Measurements from ENCODE around the gene GPR132.
"Not testable (repeated sequence)": the region's sequence is repeated elsewhere in the genome, so short reads cannot be mapped to it uniquely, and the experiment has no call there.

The GPR132 gene, protein sequence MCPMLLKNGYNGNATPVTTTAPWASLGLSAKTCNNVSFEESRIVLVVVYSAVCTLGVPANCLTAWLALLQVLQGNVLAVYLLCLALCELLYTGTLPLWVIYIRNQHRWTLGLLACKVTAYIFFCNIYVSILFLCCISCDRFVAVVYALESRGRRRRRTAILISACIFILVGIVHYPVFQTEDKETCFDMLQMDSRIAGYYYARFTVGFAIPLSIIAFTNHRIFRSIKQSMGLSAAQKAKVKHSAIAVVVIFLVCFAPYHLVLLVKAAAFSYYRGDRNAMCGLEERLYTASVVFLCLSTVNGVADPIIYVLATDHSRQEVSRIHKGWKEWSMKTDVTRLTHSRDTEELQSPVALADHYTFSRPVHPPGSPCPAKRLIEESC

DNA sequence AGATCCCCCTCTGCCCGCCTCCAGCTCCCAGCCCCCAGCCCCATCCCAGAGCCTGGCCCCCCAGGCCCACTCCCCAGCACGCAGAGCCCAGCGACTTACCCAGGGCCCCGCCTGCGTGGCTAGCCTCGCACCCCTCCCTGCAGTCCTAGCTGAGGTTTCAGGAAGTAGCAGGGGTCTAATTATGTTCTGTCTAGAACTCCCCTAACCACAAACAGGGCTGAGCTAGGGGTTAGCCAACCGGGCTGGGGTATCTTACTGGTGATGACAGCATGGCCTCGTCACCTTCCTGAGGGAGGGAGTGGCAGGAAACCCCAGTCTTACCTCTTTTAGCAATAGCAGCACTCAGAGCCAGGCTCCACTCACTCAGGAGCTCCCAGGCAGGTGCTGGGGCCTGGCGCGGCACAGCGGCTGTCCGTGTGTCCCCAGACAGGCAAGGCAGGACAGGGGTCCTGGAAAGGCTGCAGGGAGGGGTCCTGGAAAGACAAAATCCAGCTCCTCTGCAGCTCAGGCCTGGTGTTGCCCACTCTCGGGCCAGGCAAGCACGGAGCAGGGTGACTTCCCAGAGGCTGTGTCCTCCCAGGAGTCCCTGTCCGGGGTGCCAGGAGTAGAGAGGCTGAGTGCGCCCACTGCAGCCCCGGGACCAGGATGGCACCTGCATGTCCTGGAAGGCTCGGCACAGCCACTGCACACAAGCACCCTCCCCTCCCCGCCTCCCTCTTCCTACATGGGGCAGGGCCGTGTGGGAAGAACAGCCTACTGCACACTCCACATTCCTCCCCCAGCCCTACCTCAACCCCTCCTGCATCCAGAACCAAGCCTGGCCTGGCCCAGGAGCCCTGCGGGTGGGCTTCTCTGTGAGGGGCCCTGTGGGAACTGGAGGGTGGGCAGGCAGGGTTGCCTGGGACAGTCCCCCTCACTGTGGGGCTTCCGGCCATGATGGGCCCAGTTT is at the start of gene GPR132:
Gene GPR132 (minus strand): TSS at position 151 of the 949 bp plus-strand sequence. CDS start 10,010 bp downstream, outside the sequence.
- peak in 14 of 42 donors; percentile 17 to 74 (median 35) for DNase-seq
- intact Hi-C loops (cut with DNase I): no loop called here

DNA sequence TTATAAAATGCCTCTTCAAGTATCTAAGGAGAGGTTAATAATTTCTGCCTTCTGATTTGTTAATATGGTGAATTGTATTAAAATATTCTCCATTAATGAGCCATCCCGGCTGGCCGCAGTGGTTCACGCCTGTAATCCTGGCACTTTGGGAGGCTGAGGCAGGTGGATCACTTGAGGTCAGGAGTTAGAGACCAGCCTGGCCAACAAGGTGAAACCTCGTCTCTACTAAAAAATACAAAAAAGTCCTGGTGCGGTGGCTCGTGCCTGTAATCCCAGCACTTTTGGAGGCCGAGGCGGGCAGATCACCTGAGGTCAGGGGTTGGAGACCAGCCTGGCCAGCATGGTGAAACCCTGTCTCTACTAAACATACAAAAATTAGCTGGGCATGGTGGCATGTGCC is 44.0 kb upstream of the GPR132 start:
- DNase-seq: peak in 1 of 42 donors; percentile 24
- intact Hi-C loops (cut with DNase I): not testable (repeated sequence)

DNA sequence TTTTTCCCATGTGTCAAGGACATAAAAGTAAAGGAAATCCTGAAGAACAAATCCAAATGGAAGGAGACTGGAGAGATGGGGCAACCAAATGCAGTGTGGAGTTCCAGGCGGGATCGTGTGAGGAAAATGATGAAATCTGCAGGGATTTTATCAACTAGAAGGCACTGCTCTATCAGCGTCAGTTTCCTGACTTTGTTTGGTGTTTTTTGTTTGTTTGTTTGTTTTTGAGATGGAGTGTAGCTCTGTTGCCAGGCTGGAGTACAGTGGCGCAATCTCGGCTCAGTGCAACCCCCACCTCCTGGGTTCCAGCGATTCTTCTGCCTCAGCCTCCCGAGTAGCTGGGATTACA is 43.3 kb upstream of the GPR132 start:
- intact Hi-C loops (cut with DNase I): no loop called here
- DNase-seq: peak in 1 of 42 donors; percentile 24

DNA sequence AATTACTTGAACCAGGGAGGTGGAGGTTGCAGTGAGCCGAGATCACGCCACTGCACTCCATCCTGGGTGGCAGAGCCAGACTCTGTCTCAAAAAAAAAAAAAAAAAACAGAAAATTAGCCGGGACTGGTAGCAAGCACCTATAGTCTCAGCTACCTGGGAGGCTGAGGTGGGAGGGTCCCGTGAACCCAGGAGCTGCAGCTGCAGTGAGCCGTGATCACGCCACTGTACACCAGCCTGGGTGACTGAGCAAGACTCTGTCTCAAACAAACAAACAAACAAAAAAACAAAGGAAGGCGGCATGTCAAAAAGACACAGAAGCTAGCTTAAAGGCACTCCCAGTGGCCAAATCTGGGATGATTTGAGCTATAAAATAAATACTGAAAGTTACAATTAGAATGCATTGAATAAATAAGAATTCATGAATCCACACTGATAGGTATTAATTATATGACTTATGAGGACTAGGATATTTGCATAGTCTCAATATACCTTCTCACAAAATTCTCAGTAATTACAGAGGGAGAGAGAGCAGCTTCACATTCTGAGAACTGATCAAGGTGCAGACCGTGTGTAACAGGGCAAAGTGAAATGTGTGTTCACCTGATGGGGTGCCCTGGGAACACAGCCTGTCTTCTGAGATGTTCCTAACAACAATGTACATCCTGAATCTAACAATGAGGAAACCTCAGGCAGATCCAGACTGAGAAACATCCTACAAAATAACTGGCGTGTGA is 42.7 kb upstream of the GPR132 start:
- intact Hi-C loops (cut with DNase I): no loop called here
- peak in 1 of 42 donors; percentile 18 for DNase-seq

DNA sequence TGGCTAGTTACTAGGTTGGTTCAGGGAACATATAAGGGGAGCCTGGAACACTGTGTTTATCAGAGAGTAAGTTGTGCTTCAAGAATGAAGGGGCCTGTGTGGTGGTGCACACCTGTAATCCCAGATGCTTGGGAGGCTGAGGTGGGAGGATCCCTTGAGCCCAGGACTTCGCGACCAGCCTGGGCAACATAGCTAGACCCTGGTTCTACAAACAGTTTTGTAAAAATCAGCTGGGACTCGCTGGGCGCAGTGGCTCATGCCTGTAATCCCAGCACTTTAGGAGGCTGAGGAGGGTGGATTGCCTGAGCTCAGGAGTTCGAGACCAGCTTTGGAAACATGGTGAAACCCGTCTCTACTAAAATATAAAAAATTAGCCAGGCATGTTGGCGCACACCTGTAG is 42.1 kb upstream of the GPR132 start:
- no peak for DNase-seq
- intact Hi-C loops (cut with DNase I): no loop called here

DNA sequence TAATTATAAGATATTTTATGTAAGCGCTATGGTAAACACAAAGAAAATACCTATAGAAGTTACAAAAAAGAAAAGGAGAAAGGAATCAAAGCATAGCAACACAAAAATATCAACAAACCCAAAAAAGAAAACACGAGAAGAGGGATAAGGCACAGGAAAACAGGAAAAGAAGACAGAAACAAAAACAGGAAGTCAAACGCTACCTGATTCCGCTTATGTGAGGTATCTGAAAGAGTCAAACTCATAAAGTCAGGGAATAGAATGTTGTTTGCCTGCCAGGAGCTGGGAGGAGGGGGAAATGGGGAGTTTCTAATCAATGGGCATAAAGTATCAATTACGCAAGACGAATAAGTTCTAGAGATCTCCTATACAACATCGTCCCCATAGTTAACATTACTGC is 39.9 kb upstream of the GPR132 start:
- intact Hi-C loops (cut with DNase I): no loop called here

DNA sequence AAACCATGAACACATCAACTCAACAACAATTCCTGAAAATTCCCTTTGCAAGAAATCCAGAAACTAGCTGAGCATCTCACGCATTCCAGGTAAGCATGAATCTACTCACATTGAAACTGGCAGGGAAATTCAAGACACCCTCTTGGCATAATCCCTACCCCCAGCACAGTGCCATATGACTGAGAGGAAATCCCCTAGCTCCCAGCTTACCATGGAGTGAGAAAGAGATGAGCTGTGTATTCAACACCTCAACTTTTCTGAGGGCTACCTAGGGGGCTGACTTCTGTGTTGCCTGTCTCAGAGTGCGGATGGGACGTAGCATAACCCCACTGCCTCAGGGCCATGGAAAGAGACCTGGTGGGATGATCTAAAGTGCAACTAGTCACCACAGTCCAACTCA is 37.7 kb upstream of the GPR132 start:
- no peak for DNase-seq

More for the DNA sequence above, 39.9 kb upstream of the GPR132 start:
- DNase-seq: no peak

DNA sequence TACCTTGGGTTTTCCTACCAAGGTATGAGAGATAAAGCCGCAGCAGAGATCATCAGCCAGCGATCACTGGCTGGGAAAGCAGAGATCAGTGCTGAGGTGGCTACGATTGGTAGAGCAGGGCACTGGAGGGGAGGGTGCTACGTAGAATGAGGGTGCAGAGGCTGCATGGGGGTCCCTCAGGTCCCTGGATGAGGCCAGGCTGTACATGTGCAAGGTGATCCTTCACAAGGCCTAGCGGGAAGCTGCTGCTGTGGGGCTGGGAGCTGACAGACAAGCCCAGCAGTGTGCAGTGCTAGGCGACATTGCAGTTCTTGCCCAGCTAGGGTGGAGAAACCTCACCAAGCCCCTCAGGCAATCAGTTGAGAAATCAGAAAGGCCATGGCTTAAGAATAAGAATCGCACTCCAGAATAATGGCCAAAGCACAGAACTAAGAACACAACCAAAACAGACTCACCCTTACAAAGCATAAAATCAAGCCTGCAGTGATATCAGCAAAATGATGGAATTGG is 37.2 kb upstream of the GPR132 start:
- intact Hi-C loops (cut with DNase I): no loop called here
- no peak for DNase-seq

More for the DNA sequence above, 37.7 kb upstream of the GPR132 start:
- intact Hi-C loops (cut with DNase I): no loop called here

DNA sequence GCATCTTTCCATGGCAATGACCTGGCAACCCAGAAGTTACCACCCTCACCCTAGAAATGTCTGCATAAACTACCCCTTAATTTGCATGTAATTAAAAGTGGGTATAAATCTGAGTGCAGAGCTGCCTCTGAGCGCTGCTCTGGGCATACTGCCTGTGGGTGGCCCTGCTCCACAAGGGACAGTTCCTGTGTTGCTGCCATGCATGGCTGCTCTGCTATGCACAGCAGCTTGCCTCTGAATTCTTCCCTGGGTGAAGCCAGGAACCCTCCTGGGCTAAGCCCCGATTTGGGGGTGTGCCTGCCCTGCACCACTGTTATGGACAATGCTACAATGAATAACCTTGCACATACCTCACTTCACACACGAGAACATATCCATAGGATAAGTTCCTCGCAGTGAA is 35.7 kb upstream of the GPR132 start:
- no peak for DNase-seq
- intact Hi-C loops (cut with DNase I): no loop called here

DNA sequence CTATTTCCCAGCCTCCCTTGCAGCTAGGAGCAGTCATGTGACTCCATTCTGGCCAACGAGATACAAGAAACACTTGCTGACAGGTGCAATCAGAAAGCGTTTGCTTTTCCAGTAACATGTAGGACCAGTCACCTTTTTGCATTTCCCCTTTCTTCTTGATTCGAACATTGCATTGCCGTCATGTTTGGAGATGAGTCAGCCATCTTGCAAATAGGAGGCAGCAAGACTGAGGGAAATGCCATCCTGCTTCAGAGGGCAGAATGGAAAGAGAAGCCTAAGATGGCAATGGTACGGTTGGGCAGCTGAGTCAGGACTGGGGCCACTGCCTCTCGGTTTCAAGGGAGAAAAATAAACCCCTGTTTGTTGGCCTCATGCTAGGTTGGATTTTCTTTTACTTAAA is 34.5 kb upstream of the GPR132 start:
- intact Hi-C loops (cut with DNase I): loop anchor here (10.0 kb wide), 1 partner anchor 185 kb away; no protein-coding TSS in a partner anchor
- DNase-seq: no peak

DNA sequence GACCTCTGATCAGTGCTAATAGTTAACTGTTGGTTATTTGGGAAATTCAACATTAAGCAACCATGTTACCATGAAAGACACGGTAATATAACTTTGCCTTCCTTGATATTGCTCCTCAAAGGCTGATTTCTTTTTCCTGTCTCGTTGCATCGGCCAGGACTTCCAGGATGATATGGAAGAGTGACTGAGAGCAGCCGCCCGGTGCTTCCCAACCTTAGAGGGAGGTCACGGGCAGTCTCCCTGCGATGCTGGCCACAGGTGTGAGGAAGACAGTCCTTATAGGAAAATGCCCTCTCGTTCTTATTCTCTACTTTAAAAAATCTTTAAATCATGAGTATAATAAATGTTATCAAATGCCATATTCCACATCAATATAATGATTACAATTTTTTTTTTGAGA is 33.1 kb upstream of the GPR132 start:
- intact Hi-C loops (cut with DNase I): loop anchor here (10.0 kb wide), 1 partner anchor 186 kb away; no protein-coding TSS in a partner anchor
- DNase-seq: no peak

DNA sequence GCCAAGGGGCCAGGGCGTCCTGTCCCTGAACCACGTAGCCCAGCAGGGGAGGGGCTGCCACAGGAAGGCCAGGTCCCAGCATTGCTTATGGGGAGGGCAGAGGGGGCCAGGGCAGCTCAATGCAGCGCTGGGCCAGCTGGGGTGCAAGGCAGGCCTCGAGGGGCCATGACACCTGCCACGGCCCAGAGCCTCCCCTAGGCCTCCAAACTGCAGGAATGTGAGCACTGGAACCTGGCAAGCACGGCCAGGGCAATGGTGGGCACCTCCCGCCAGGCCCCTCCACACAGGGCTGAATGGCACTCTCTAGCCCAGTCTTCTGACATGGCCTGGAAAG is 32.5 kb upstream of the GPR132 start:
- DNase-seq: no peak
- intact Hi-C loops (cut with DNase I): loop anchor here (10.0 kb wide), 1 partner anchor 187 kb away; no protein-coding TSS in a partner anchor

DNA sequence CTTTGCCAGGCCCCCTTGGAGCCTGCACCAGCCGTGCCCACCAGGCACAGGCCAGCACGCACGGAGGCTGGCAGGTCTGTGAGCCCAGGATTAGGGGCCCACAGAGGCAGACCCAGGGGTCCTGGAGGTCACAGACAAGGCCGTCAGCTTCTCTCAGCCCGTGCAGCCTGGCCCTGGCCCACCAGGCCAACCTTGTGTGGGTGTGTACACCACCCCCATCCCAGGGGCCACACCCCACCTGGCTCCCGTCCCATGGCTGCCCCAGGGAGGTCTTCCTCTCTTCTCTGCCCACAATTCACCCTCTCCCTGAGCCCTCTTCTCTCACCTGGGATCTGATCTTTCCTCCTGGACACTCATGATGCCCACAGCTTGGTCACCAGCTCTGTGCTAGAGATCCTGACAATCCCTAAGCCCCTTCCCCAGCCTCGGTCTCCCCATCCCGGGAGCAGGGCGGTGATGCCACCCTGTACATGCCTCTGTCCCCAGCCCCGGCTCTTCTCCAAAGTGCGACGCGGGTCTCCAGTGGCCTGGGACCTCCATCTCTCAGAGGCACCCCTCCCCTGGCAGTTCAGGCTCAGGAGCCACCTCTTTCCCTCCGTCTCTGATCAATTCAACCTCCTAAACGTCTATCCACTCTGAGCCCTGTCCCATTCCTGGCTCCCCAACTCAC is 31.1 kb upstream of the GPR132 start:
- intact Hi-C loops (cut with DNase I): loop anchor here (10.0 kb wide), 1 partner anchor 188 kb away; no protein-coding TSS in a partner anchor
- no peak for DNase-seq

DNA sequence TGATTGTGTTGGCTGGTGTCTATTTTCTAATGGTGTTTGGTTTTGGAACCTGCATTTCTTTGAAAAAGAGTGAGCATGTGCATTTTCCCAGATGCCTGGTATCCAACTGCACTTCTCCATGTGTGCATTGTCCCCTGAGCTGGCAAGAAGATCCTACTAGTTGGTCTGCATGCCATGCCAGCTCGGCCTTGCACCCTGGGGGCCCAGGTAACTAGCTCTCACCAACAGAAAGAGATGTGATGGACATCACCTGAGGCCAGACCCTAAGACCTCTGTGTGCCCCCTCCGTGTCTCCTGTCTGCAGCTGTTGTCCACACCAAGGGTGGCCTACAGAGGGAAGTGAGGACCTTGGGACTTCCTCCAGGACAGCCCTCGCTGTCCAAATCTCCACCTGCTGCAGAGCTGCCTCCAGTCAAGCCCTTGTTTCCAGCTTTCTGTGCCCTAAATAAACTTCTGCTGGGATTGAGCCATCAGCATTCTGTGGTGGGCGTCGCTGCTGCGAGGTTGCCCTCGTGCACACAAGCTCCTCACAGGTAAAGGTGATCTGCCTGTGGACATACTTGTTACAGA is 30.1 kb upstream of the GPR132 start:
- intact Hi-C loops (cut with DNase I): loop anchor here (10.0 kb wide), 1 partner anchor 189 kb away; no protein-coding TSS in a partner anchor

DNA sequence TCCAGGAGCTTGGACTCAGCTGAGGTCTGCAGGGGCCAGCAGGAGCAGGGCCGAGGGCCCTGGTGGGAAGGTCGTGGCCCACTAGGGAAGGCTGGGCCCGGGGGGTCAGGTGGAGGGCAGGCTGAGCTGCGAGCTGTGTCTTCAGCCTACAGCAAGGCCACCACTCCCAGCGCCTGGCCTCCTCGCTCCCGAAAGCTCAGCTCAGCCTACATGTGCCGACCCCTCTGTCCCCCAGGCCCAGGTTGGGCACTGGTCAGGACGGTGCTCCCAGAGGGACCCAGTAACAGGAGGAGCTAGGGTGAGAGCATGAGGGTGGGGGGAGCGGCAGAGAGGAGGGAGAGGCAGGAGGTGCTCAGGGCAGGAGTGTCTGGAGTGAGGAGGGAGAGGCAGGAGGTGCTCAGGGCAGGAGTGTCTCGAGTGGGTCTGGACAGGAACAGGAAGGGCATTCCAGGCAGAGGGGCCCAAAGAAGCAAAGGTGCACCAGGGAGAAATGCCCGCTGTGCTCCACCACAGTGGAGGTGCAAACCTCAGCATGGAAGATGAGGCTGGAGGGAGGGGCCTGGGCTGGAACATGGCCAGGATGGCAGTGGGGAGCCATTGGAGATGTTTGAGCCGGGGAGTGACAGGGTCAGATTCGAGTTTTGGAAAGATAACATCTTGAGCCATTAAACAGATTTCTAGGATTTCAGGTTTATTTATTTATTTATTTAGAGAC is 29.1 kb upstream of the GPR132 start:
- DNase-seq: peak in 2 of 42 donors; percentile 15 to 29
- intact Hi-C loops (cut with DNase I): loop anchor here (5.0 to 10.0 kb wide), 2 partner anchors 73 to 190 kb away; partner anchors contain the start of gene JAG2

More for the DNA sequence above, 30.1 kb upstream of the GPR132 start:
- no peak for DNase-seq

DNA sequence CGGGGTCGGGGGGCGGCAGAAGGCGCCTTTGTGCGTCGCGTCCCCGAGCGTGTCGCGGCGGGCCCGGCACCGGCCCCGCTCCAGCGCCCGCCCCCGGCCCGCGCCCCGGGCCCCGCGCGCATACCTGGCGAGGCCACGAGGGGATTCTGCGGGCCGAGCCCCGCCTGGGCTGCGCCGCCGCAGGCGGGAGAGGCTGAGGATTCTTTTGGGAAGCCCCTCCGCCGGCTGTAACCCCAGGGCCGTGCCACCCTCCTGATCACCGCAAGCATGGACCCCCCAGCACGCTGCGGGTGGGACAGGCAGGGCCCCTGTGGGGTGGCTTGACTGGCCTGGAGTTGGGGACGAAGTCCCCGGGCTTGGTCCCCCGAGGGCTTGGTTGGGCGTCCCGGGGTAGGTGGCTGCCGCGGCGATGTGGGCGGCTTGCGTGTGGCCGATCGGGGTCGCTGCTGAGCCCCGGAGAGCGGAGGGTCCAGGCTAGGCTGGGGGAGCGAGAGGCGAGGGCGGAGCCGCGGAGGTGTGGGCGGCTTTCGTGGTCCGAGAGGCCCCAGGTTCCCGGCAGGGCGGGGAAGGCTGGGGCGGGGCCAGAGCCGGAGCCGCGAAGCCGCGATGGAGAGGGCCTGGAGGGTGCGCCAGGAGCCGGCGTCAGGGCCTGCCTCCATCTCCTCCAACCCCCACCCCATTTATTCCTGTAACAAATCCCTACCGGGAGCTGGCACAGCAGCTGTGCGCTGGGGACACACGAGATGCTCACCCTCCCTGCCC is 28.4 kb upstream of the GPR132 start:
- intact Hi-C loops (cut with DNase I): loop anchor here (5.0 to 10.0 kb wide), 2 partner anchors 74 to 191 kb away; partner anchors contain the start of gene JAG2
- DNase-seq: peak in 18 of 42 donors; percentile 20 to 66 (median 45)

Data from head of caudate nucleus (tissue), 42 donors.